Urothelium cell line (cell line): ENCODE data around the gene STARD3.
"Not testable (repeated sequence)": the region's sequence is repeated elsewhere in the genome, so short reads cannot be mapped to it uniquely, and the experiment has no call there.

Source experiments
- DNase-seq: peaks from one replicate; pipeline ENCODE4 v3.0.0; 2011; ENCODE audit warnings: low spot score, mixed read lengths
- FAIRE-seq: peaks from 2 replicates; lab custom pipeline; 2011; peaks lifted over from hg19 to GRCh38; lab: Jason Lieb, UNC

The STARD3 gene

GRCh38 chr17:39687101-39687545, 50.2 kb downstream of the STARD3 start:
- DNase-seq = no peak
- no peak for FAIRE-seq

- DNase-seq (peak; percentile 94), FAIRE-seq (no peak)
Observed at GRCh38 chr17:39687546-39688474, 50.9 kb downstream of the STARD3 start, which contains the start of gene PGAP3. Gene PGAP3 (minus strand): TSS chr17:39688057. CDS start chr17:39688014, 43 bp downstream.

- DNase-seq = no peak
- no peak for FAIRE-seq
Observed at GRCh38 chr17:39688475-39688835, 51.5 kb downstream of the STARD3 start.

- no peak for DNase-seq
- FAIRE-seq = no peak
Observed at GRCh38 chr17:39688945-39689344, 52.0 kb downstream of the STARD3 start.

GRCh38 chr17:39694593-39694992, 57.6 kb downstream of the STARD3 start:
- DNase-seq = no peak

GRCh38 chr17:39695089-39695474, 58.1 kb downstream of the STARD3 start:
- DNase-seq (no peak), FAIRE-seq (no peak)

More at GRCh38 chr17:39694593-39694992, 57.6 kb downstream of the STARD3 start:
- no peak for FAIRE-seq

- no peak for FAIRE-seq
- DNase-seq = no peak
Observed at GRCh38 chr17:39696731-39697130, 59.8 kb downstream of the STARD3 start.

GRCh38 chr17:39697961-39698360, 61.0 kb downstream of the STARD3 start:
- FAIRE-seq = no peak
- DNase-seq = no peak

- FAIRE-seq, DNase-seq: not testable (repeated sequence)
Observed at GRCh38 chr17:39699157-39699817, 62.3 kb downstream of the STARD3 start.

- peak; percentile 63 for FAIRE-seq
- DNase-seq = peak; percentile 85
Observed at GRCh38 chr17:39699818-39700147, 62.8 kb downstream of the STARD3 start, which contains the start of gene ERBB2. Gene ERBB2 (plus strand): TSS chr17:39700064. CDS start chr17:39700239, 175 bp downstream.

GRCh38 chr17:39700148-39700987, 63.4 kb downstream of the STARD3 start:
- no peak for FAIRE-seq
- DNase-seq = peak; percentile 57

GRCh38 chr17:39701012-39701783, 64.3 kb downstream of the STARD3 start:
- FAIRE-seq = no peak

GRCh38 chr17:39701784-39702422, 65.0 kb downstream of the STARD3 start:
- DNase-seq = no peak
- no peak for FAIRE-seq

More at GRCh38 chr17:39701012-39701783, 64.3 kb downstream of the STARD3 start:
- DNase-seq = no peak

GRCh38 chr17:39702901-39703893, 66.3 kb downstream of the STARD3 start:
- DNase-seq = no peak
- FAIRE-seq = no peak

- no peak for DNase-seq
- no peak for FAIRE-seq
Observed at GRCh38 chr17:39703913-39704312, 67.0 kb downstream of the STARD3 start.

GRCh38 chr17:39704821-39705551, 68.0 kb downstream of the STARD3 start:
- FAIRE-seq = no peak
- DNase-seq = no peak

GRCh38 chr17:39705786-39706348, 68.9 kb downstream of the STARD3 start:
- no peak for FAIRE-seq
- no peak for DNase-seq
